Measurements from ENCODE around the gene GPR158. TPM values are rescaled to one million over a fixed set of nuclear protein-coding genes. Genes with fewer than 3 reads are reported as not detected.

The GPR158 gene
- total and polyA plus RNA-seq, 9 of the 15 experiments (the other 6 are each of a cell fraction or from before 2014, with no cell fraction given) = 4.0 to 7.6 (median 5.0) TPM

DNA sequence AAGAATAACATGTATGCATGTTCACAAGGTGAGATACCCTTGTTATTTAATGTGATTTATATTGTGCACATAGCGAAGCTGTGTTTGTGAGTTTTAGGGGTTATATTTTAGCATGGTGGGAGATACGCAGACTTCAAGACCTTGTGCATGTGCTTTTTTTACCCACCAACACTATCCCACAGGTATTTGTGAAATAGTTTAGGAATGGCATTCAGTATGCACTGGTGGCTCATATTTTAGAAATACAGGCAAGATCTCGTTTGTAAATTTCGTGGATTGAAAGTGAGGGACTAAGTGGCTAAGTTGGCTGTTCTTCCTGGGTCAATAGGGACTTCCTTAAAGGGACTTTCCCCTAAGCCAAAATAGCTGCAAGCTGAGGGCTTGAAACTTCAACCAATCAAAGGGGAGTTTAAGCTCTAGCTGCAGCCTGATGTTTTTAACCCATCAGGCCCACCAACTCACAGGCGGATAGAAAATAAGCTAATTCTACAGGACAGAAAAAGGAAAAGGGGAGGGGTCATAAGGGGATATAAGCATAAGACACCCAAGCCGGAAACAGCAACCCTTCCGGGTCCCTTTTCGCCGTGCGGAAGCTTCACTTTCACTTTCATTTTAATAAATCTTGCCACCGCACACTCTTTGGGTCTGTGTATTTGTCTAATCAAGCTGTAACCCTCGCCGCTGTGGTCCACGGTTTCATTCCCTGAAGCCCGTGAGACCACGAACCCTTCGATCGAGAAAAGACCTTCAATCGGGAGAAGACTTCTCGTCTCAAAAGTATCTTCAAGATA is 291.0 kb downstream of the GPR158 start (continued):
- TF ChIP-seq GABPA (tag; conservative IDR thresholded peaks at IDR 0.05; ENCODE audit: low read depth) (peak; percentile 89), DIDO1 (tag; IDR thresholded peaks at IDR 0.05; ENCODE audit: low read depth) (no peak), FOXJ3 (CRISPR knock-in tag; IDR thresholded peaks at IDR 0.05) (no peak), NCOA4 (IDR thresholded peaks at IDR 0.05; ENCODE audit: partially characterized antibody) (no peak), ZNF24 (IDR thresholded peaks at IDR 0.05) (no peak), SMAD2 (IDR thresholded peaks at IDR 0.05; ENCODE audit: low read depth, low read length) (no peak), ZNF217 (CRISPR knock-in tag; IDR thresholded peaks at IDR 0.05) (no peak), SMAD1 (IDR thresholded peaks at IDR 0.05; ENCODE audit: low read depth, low read length, partially characterized antibody) (no peak), ARHGAP35 (IDR thresholded peaks at IDR 0.05; ENCODE audit: partially characterized antibody) (no peak)
- TF ChIP-seq, protein P1, sequence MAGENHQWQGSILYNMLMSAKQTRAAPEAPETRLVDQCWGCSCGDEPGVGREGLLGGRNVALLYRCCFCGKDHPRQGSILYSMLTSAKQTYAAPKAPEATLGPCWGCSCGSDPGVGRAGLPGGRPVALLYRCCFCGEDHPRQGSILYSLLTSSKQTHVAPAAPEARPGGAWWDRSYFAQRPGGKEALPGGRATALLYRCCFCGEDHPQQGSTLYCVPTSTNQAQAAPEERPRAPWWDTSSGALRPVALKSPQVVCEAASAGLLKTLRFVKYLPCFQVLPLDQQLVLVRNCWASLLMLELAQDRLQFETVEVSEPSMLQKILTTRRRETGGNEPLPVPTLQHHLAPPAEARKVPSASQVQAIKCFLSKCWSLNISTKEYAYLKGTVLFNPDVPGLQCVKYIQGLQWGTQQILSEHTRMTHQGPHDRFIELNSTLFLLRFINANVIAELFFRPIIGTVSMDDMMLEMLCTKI (IDR thresholded peaks at IDR 0.05; ENCODE audit: partially characterized antibody) = no peak
- TF ChIP-seq, protein P2, sequence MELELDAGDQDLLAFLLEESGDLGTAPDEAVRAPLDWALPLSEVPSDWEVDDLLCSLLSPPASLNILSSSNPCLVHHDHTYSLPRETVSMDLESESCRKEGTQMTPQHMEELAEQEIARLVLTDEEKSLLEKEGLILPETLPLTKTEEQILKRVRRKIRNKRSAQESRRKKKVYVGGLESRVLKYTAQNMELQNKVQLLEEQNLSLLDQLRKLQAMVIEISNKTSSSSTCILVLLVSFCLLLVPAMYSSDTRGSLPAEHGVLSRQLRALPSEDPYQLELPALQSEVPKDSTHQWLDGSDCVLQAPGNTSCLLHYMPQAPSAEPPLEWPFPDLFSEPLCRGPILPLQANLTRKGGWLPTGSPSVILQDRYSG (tag; conservative IDR thresholded peaks at IDR 0.05; ENCODE audit: low read depth) = peak; percentile 67; the same call in 1 of the 2 replicates
- TF ChIP-seq, protein P3, sequence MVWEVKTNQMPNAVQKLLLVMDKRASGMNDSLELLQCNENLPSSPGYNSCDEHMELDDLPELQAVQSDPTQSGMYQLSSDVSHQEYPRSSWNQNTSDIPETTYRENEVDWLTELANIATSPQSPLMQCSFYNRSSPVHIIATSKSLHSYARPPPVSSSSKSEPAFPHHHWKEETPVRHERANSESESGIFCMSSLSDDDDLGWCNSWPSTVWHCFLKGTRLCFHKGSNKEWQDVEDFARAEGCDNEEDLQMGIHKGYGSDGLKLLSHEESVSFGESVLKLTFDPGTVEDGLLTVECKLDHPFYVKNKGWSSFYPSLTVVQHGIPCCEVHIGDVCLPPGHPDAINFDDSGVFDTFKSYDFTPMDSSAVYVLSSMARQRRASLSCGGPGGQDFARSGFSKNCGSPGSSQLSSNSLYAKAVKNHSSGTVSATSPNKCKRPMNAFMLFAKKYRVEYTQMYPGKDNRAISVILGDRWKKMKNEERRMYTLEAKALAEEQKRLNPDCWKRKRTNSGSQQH (CRISPR knock-in tag; IDR thresholded peaks at IDR 0.05) = no peak
- TF ChIP-seq, protein P4, sequence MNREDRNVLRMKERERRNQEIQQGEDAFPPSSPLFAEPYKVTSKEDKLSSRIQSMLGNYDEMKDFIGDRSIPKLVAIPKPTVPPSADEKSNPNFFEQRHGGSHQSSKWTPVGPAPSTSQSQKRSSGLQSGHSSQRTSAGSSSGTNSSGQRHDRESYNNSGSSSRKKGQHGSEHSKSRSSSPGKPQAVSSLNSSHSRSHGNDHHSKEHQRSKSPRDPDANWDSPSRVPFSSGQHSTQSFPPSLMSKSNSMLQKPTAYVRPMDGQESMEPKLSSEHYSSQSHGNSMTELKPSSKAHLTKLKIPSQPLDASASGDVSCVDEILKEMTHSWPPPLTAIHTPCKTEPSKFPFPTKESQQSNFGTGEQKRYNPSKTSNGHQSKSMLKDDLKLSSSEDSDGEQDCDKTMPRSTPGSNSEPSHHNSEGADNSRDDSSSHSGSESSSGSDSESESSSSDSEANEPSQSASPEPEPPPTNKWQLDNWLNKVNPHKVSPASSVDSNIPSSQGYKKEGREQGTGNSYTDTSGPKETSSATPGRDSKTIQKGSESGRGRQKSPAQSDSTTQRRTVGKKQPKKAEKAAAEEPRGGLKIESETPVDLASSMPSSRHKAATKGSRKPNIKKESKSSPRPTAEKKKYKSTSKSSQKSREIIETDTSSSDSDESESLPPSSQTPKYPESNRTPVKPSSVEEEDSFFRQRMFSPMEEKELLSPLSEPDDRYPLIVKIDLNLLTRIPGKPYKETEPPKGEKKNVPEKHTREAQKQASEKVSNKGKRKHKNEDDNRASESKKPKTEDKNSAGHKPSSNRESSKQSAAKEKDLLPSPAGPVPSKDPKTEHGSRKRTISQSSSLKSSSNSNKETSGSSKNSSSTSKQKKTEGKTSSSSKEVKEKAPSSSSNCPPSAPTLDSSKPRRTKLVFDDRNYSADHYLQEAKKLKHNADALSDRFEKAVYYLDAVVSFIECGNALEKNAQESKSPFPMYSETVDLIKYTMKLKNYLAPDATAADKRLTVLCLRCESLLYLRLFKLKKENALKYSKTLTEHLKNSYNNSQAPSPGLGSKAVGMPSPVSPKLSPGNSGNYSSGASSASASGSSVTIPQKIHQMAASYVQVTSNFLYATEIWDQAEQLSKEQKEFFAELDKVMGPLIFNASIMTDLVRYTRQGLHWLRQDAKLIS (CRISPR knock-in tag; IDR thresholded peaks at IDR 0.05) = no peak
- TF ChIP-seq, protein P5, sequence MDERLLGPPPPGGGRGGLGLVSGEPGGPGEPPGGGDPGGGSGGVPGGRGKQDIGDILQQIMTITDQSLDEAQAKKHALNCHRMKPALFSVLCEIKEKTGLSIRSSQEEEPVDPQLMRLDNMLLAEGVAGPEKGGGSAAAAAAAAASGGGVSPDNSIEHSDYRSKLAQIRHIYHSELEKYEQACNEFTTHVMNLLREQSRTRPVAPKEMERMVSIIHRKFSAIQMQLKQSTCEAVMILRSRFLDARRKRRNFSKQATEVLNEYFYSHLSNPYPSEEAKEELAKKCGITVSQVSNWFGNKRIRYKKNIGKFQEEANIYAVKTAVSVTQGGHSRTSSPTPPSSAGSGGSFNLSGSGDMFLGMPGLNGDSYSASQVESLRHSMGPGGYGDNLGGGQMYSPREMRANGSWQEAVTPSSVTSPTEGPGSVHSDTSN (CRISPR knock-in tag; IDR thresholded peaks at IDR 0.05; ENCODE audit: low read depth) = no peak
- TF ChIP-seq, protein P5 (tag; conservative IDR thresholded peaks at IDR 0.05; ENCODE audit: low read depth) = 0 out of 2 replicates have a peak, but pooled peaks have one; percentile 22
